Sciatic nerve (tissue), 2 donors: ENCODE results near the gene RALBP1. TPM values are rescaled to one million over a fixed set of nuclear protein-coding genes. Genes with fewer than 3 reads are reported as not detected.

Source experiments
- ATAC-seq: fragments of 200-7000 bp; cut with Tn5 transposase; one replicate; pipeline ENCODE4 v1.9.1; 2020; ENCODE audit warnings: mild to moderate bottlenecking, moderate library complexity
- DNase-seq: peaks from one replicate; pipeline ENCODE4 v3.0.0-alpha.2; 2020; ENCODE audit warnings: low spot score
- intact Hi-C: fragments of 100-400 bp; cut with DNase I; formaldehyde crosslinking; loops from one replicate; pipeline ENCODE4 v1.14.2; 2022
- total RNA-seq: library from RNA; stranded (reverse); fragmentation: NEBNext Ultra II Directional; extraction: Animal tissue kit (Norgen Biotek cat#: 25700); gene quantifications from one replicate; pipeline ENCODE4 v1.2.1, GENCODE V29; 2021
- donor health status: DM: no; HTN: no; CAD: no.
- donor health status: DM: no; HTN: no; CAD: no.

The RALBP1 gene
- total RNA-seq, 1 donor from 2014 or later = 74.2 TPM

GRCh38 chr18:9569178-9569577 lies 93.9 kb downstream of the RALBP1 start:
- DNase-seq = no peak
- no peak for ATAC-seq
- intact Hi-C loops = no loop called here

- intact Hi-C loops = no loop called here
- DNase-seq (no peak), ATAC-seq (no peak)
These were observed 94.9 kb downstream of the RALBP1 start for GRCh38 chr18:9570255-9570654.

GRCh38 chr18:9571546-9571945 lies 96.2 kb downstream of the RALBP1 start:
- DNase-seq (no peak), ATAC-seq (no peak)
- intact Hi-C loops = no loop called here

GRCh38 chr18:9574473-9575115 lies 99.3 kb downstream of the RALBP1 start:
- DNase-seq (no peak), ATAC-seq (no peak)
- intact Hi-C loops = no loop called here

GRCh38 chr18:9575558-9575957 lies 100.2 kb downstream of the RALBP1 start:
- DNase-seq = peak; percentile 79
- ATAC-seq = peak; percentile 95
- intact Hi-C loops = no loop called here

GRCh38 chr18:9577361-9577760 lies 102.0 kb downstream of the RALBP1 start:
- DNase-seq = no peak
- intact Hi-C loops = no loop called here

GRCh38 chr18:9578306-9578705 lies 103.0 kb downstream of the RALBP1 start:
- intact Hi-C loops = no loop called here
- DNase-seq (no peak), ATAC-seq (no peak)

More at GRCh38 chr18:9577361-9577760, 102.0 kb downstream of the RALBP1 start:
- no peak for ATAC-seq

GRCh38 chr18:9581667-9582066 lies 106.4 kb downstream of the RALBP1 start:
- ATAC-seq = no peak
- intact Hi-C loops = no loop called here
- no peak for DNase-seq

GRCh38 chr18:9586814-9587213 lies 111.5 kb downstream of the RALBP1 start:
- intact Hi-C loops = no loop called here
- no peak for ATAC-seq
- DNase-seq = no peak

Other genes with a start within 250 kb of the RALBP1 start
- gene TWSG1, start 140.7 kb upstream of the RALBP1 start, total RNA-seq = 50.2 TPM
- gene PPP4R1, start 139.0 kb downstream of the RALBP1 start, total RNA-seq = 145 TPM
- 53.4 TPM for gene RAB31, start 232.8 kb downstream of the RALBP1 start, total RNA-seq